NT2/D1 (cell line): ENCODE data around the gene WDR90.

Experiments
- DNase-seq: peaks from one replicate; pipeline ENCODE4 v3.0.0-alpha.2; 2011; ENCODE audit warnings: low read depth, low spot score
- H3K27me3 ChIP-seq: 2 replicates; pipeline ENCODE4 v1.6.0; 2011; ENCODE audit warnings: mild to moderate bottlenecking; ENCODE audit not compliant: insufficient read length, insufficient read depth
- H3K36me3 ChIP-seq: 2 replicates; pipeline ENCODE4 v1.6.1; 2011; ENCODE audit warnings: mild to moderate bottlenecking, low read length, mixed read lengths; ENCODE audit not compliant: insufficient read depth, insufficient read length
- H3K4me1 ChIP-seq: 2 replicates; pipeline ENCODE4 v1.5.1; 2011; ENCODE audit not compliant: insufficient read depth, insufficient read length
- H3K4me3 ChIP-seq: 2 replicates; pipeline ENCODE4 v1.5.1; 2011; ENCODE audit warnings: low read depth; ENCODE audit not compliant: insufficient read length
- H3K9ac ChIP-seq: 2 replicates; pipeline ENCODE4 v1.6.0; 2011; ENCODE audit warnings: low read depth; ENCODE audit not compliant: insufficient read length
- H3K9me3 ChIP-seq: 2 replicates; pipeline ENCODE4 v1.5.1; 2011; ENCODE audit warnings: mild to moderate bottlenecking, low read length; ENCODE audit not compliant: insufficient read depth
- SUZ12 ChIP-seq: IDR thresholded peaks from 2 replicates; pipeline ENCODE4 v1.6.1; 2011; ENCODE audit not compliant: insufficient read length, insufficient read depth; ENCODE audit errors: extremely low read depth
- YY1 ChIP-seq: IDR thresholded peaks from 2 replicates; pipeline ENCODE4 v1.6.1; 2011; ENCODE audit not compliant: insufficient read length, insufficient read depth
- ZNF274 ChIP-seq: IDR thresholded peaks from 2 replicates; pipeline ENCODE4 v1.6.1; 2011; ENCODE audit warnings: mild to moderate bottlenecking, low read depth, low read length

Gene WDR90

GRCh38 chr16:716768-717325 is 67.7 kb downstream of the WDR90 start:
- Histone ChIP-seq H3K36me3 (peaks cover 2% of the 10 kb centered on the region), H3K4me3 (no peak overlapping the region), H3K4me1 (peaks cover 51% of the 10 kb centered on the region), H3K27me3 (no peaks in the 10 kb centered on the region), H3K9me3 (no peaks in the 10 kb centered on the region), H3K9ac (peak overlapping the region; percentile 90)
- TF ChIP-seq YY1, result no peak
- no peak for TF ChIP-seq SUZ12
- no peak for TF ChIP-seq ZNF274
- no peak for DNase-seq
